GM19463 (cell line): ENCODE results near the gene PTH2R.

Experiments used
- ATAC-seq: cut with Tn5 transposase; IDR thresholded peaks from one replicate; pipeline ENCODE4 v1.9.1; 2021; ENCODE audit warnings: mild to moderate bottlenecking, moderate library complexity; ENCODE audit not compliant: unreplicated experiment

PTH2R gene

GRCh38 chr2:208541989-208542464, 135.4 kb downstream of the PTH2R start:
- ATAC-seq: no peak

- no peak for ATAC-seq
These were observed 136.0 kb downstream of the PTH2R start for GRCh38 chr2:208542465-208543041.
